Kidney (tissue), 14 donors: Measurements from ENCODE around the gene OR5A1. TPM values are rescaled to one million over a fixed set of nuclear protein-coding genes. Genes with fewer than 3 reads are reported as not detected.

Experiments used
- DNase-seq, 5 donors: peaks; one replicate each; pipeline ENCODE4 v3.0.0-alpha.2; 2013 to 2020
- FAIRE-seq: peaks from 2 replicates; lab custom pipeline; 2012; peaks lifted over from hg19 to GRCh38; lab: Jason Lieb, UNC
- H3K27ac ChIP-seq, 2 donors: one replicate each; pipeline ENCODE4 v1.7.0; 2013; ENCODE audit warnings: low read depth in 2 of 2, low read length in 2 of 2, inconsistent platforms in 1 of 2
- H3K27me3 ChIP-seq: one replicate; pipeline ENCODE4 v1.7.1; 2013; ENCODE audit warnings: low read length, inconsistent platforms; ENCODE audit not compliant: control insufficient read depth, insufficient read depth
- H3K36me3 ChIP-seq, 3 donors: one replicate each; pipeline versions ENCODE4 v1.7.0 to v1.7.1; 2013; ENCODE audit warnings: low read length in 3 of 3, control low read depth in 1 of 3, inconsistent platforms in 1 of 3; ENCODE audit not compliant: insufficient read depth in 3 of 3, control insufficient read depth in 2 of 3
- H3K4me1 ChIP-seq, 3 donors: one replicate each; pipeline versions ENCODE4 v1.7.0 to v1.7.1; 2013; ENCODE audit warnings: low read length in 3 of 3, inconsistent platforms in 1 of 3, low read depth in 1 of 3; ENCODE audit not compliant: control insufficient read depth in 2 of 3, insufficient read depth in 2 of 3
- H3K4me3 ChIP-seq, 3 donors: one replicate each; pipeline versions ENCODE4 v1.7.0 to v1.8.1; 2013; ENCODE audit warnings: low read length in 3 of 3, control low read depth in 1 of 3, inconsistent platforms in 1 of 3
- H3K9ac ChIP-seq, 3 donors: one replicate each; pipeline versions ENCODE4 v1.7.0 to v1.7.1; 2013; ENCODE audit warnings: low read length in 3 of 3, control low read depth in 1 of 3, inconsistent platforms in 1 of 3
- H3K9me3 ChIP-seq, 3 donors: one replicate each; pipeline versions ENCODE4 v1.7.0 to v1.7.1; 2013; ENCODE audit warnings: low read length in 3 of 3, control low read depth in 1 of 3, inconsistent platforms in 1 of 3; ENCODE audit not compliant: control insufficient read depth in 2 of 3, insufficient read depth in 1 of 3
- CTCF ChIP-seq: IDR thresholded peaks from 3 replicates; pipeline ENCODE4 v1.5.1; 2012; ENCODE audit warnings: mild to moderate bottlenecking, moderate library complexity, borderline replicate concordance; ENCODE audit not compliant: insufficient read depth; ENCODE audit errors: extremely low read depth
- intact Hi-C: fragments of 100-400 bp; cut with DNase I; formaldehyde crosslinking; loops from one replicate; pipeline ENCODE4 v1.11.1; 2022
- polyA plus RNA-seq: library from polyadenylated mRNA; stranded (reverse); fragments of 350-450 nt; fragmentation: Illumina TruSeq; extraction: RNeasy Lipid Tissue Mini Kit (QIAGEN cat#74804); gene quantifications from one replicate; pipeline ENCODE4 v1.2.3, GENCODE V29; 2014; ENCODE audit warnings: low read depth, low replicate concordance; ENCODE audit not compliant: insufficient read depth
- total RNA-seq: library from RNA; stranded (reverse); fragmentation: NEBNext Ultra II Directional; extraction: Animal tissue kit (Norgen Biotek cat#: 25700); gene quantifications from one replicate; pipeline ENCODE4 v1.2.1, GENCODE V29; 2021
- donor health status: control.
- donor health status: control.
- donor health status: control.
- donor health status: control.
- donor health status: control.
- donor health status: DM: yes; HTN: yes; CAD: no.
- donor health status: Normal renal cell carcinoma (clear cell type).

Gene OR5A1
- total and polyA plus RNA-seq, 2 donors from 2014 or later = not detected

DNA sequence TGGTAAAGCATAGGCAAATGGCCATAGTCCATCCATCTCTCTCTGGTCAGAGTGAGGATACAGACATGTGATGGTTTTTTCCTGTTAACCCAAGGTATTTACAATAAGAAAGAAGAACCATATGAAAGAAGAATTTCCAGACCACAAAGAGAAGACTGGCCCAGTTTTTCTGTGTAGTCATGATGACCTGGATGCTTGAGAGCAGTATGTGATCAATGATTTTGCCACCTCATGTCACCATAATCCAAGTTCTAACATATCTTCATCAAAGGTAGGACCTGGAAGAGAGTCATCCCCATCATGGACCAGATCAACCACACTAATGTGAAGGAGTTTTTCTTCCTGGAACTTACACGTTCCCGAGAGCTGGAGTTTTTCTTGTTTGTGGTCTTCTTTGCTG is 20.4 kb downstream of the OR5A1 start, which contains the start of gene OR4D6:
TSS of gene OR4D6 (plus strand) at position 301 of the 400 bp plus-strand sequence. CDS start at position 301, 0 bp downstream.
- no peaks in the 10 kb centered on the region for H3K27me3 ChIP-seq
- H3K4me1 ChIP-seq = no peaks in the 10 kb centered on the region
- DNase-seq (no peak), FAIRE-seq (no peak)
- intact Hi-C loops = no loop called here
- H3K4me3 ChIP-seq = no peak within 1 kb of the TSS
- no peaks in the 10 kb centered on the region for H3K36me3 ChIP-seq
- no peak for TF ChIP-seq CTCF
- no peak within 1 kb of the TSS for H3K27ac ChIP-seq
- no peaks in the 10 kb centered on the region for H3K9me3 ChIP-seq
- H3K9ac ChIP-seq = no peak within 1 kb of the TSS

GRCh38 chr11:59459916-59460315 is 23.6 kb downstream of the OR5A1 start:
- Histone ChIP-seq H3K9ac (no peak overlapping the region), H3K36me3 (no peaks in the 10 kb centered on the region), H3K9me3 (no peaks in the 10 kb centered on the region), H3K4me3 (no peak overlapping the region), H3K27ac (no peak overlapping the region), H3K27me3 (no peaks in the 10 kb centered on the region), H3K4me1 (no peaks in the 10 kb centered on the region)
- DNase-seq (no peak), FAIRE-seq (no peak)
- no peak for TF ChIP-seq CTCF
- intact Hi-C loops = no loop called here

GRCh38 chr11:59463190-59463641 is 26.9 kb downstream of the OR5A1 start:
- H3K36me3 ChIP-seq = no peaks in the 10 kb centered on the region
- no peaks in the 10 kb centered on the region for H3K9me3 ChIP-seq
- H3K4me1 ChIP-seq = no peaks in the 10 kb centered on the region
- no peak overlapping the region for H3K9ac ChIP-seq
- H3K27me3 ChIP-seq = no peaks in the 10 kb centered on the region
- no peak overlapping the region for H3K4me3 ChIP-seq
- H3K27ac ChIP-seq = no peak overlapping the region
- intact Hi-C loops = no loop called here
- no peak for TF ChIP-seq CTCF
- peak in 3 of 5 donors; percentile 18 to 68 (median 31) for DNase-seq
- no peak for FAIRE-seq

DNA sequence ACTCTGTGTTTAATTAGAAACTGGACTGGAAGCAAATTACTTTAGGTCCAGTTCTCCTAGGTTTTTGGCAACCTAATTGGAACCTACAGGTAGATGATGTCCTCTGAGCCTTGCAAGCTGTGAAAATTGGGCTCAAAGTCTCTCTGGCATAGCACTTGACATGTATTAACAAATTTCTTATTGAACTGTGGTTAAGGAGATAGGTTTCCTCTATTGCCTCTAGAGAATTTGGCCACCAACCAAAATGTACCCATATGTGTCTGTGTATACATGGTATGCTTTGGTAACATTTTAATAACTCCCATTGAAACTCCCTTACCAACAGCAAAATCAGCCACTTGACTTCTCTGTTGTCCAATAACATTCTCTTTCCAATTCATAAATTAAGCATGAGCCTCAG is 36.7 kb downstream of the OR5A1 start, which contains the start of gene OR4D10:
TSS of gene OR4D10 (plus strand) at position 301 of the 400 bp plus-strand sequence. CDS start 4,115 bp downstream, outside the sequence.
- TF ChIP-seq CTCF = no peak
- Histone ChIP-seq H3K27me3 (no peaks in the 10 kb centered on the region), H3K36me3 (no peaks in the 10 kb centered on the region), H3K4me1 (no peaks in the 10 kb centered on the region), H3K27ac (no peak within 1 kb of the TSS), H3K4me3 (no peak within 1 kb of the TSS), H3K9me3 (no peaks in the 10 kb centered on the region), H3K9ac (no peak within 1 kb of the TSS)
- FAIRE-seq (no peak), DNase-seq (no peak)
- intact Hi-C loops = no loop called here
